CD4-positive, alpha-beta T cell treated with Interleukin-2 at 100 ng/mL for 4 hours (primary cell): ENCODE measurements around the gene CYSTM1.
A peak's percentile ranks its signal among the peaks of the same experiment; 100 is the strongest.

Experiments used
- DNase-seq: peaks from one replicate; pipeline ENCODE4 v3.0.0-alpha.2; 2020; ENCODE audit warnings: low spot score

CYSTM1 gene

GRCh38 chr5:140258016-140258415, 83.0 kb downstream of the CYSTM1 start:
- no peak for DNase-seq

GRCh38 chr5:140258873-140259272, 83.9 kb downstream of the CYSTM1 start:
- no peak for DNase-seq

GRCh38 chr5:140259500-140259899, 84.5 kb downstream of the CYSTM1 start:
- DNase-seq = peak; percentile 79

- no peak for DNase-seq
Measured at GRCh38 chr5:140260089-140260656, 85.2 kb downstream of the CYSTM1 start.

- peak; percentile 64 for DNase-seq
Measured at GRCh38 chr5:140261403-140262171, 86.6 kb downstream of the CYSTM1 start.

- DNase-seq = no peak
Measured at GRCh38 chr5:140262221-140262620, 87.2 kb downstream of the CYSTM1 start.

GRCh38 chr5:140262839-140263238, 87.9 kb downstream of the CYSTM1 start:
- DNase-seq = no peak

- DNase-seq = no peak
Measured at GRCh38 chr5:140265845-140266244, 90.9 kb downstream of the CYSTM1 start.

- no peak for DNase-seq
Measured at GRCh38 chr5:140266471-140267200, 91.6 kb downstream of the CYSTM1 start.

- DNase-seq = peak; percentile 17
Measured at GRCh38 chr5:140267201-140267540, 92.2 kb downstream of the CYSTM1 start.

GRCh38 chr5:140267559-140268018, 92.6 kb downstream of the CYSTM1 start:
- DNase-seq = no peak

- DNase-seq = no peak
Measured at GRCh38 chr5:140270008-140270407, 95.0 kb downstream of the CYSTM1 start.

GRCh38 chr5:140273401-140273877, 98.5 kb downstream of the CYSTM1 start:
- DNase-seq = no peak

GRCh38 chr5:140275837-140276236, 100.8 kb downstream of the CYSTM1 start:
- DNase-seq = no peak

GRCh38 chr5:140282266-140282665, 107.3 kb downstream of the CYSTM1 start:
- no peak for DNase-seq

- DNase-seq = no peak
Measured at GRCh38 chr5:140284013-140284412, 109.0 kb downstream of the CYSTM1 start.

- no peak for DNase-seq
Measured at GRCh38 chr5:140286424-140286823, 111.4 kb downstream of the CYSTM1 start.

- DNase-seq = no peak
Measured at GRCh38 chr5:140287801-140288521, 113.0 kb downstream of the CYSTM1 start.

- DNase-seq = no peak
Measured at GRCh38 chr5:140292212-140293036, 117.4 kb downstream of the CYSTM1 start.
